IPS-20b (cell line): ENCODE data around the gene PNPLA1.

Source experiments
- H3K27ac ChIP-seq: one replicate; pipeline ENCODE4 v1.5.1; 2013; ENCODE audit warnings: low read length
- H3K27me3 ChIP-seq: 2 replicates; pipeline ENCODE4 v1.6.1; 2013; ENCODE audit warnings: mild to moderate bottlenecking, low read length, inconsistent platforms; ENCODE audit not compliant: insufficient read depth
- H3K36me3 ChIP-seq: 2 replicates; pipeline ENCODE4 v1.6.1; 2013; ENCODE audit warnings: low read depth, mild to moderate bottlenecking, inconsistent platforms, low read length, moderate library complexity; ENCODE audit not compliant: insufficient read depth
- H3K4me1 ChIP-seq: 2 replicates; pipeline ENCODE4 v1.6.1; 2013; ENCODE audit warnings: mild to moderate bottlenecking, control low read depth, inconsistent platforms, low read length, moderate library complexity; ENCODE audit not compliant: insufficient read depth
- H3K4me3 ChIP-seq: 2 replicates; pipeline ENCODE4 v1.5.1; 2013; ENCODE audit warnings: mild to moderate bottlenecking, low read length, inconsistent platforms
- H3K9ac ChIP-seq: 2 replicates; pipeline ENCODE4 v1.6.1; 2013; ENCODE audit warnings: low read depth, mild to moderate bottlenecking, inconsistent platforms, low read length, moderate library complexity
- H3K9me3 ChIP-seq: 2 replicates; pipeline ENCODE4 v1.6.1; 2013; ENCODE audit warnings: mild to moderate bottlenecking, low read depth, low read length, inconsistent platforms; ENCODE audit not compliant: insufficient read depth

The PNPLA1 gene

DNA sequence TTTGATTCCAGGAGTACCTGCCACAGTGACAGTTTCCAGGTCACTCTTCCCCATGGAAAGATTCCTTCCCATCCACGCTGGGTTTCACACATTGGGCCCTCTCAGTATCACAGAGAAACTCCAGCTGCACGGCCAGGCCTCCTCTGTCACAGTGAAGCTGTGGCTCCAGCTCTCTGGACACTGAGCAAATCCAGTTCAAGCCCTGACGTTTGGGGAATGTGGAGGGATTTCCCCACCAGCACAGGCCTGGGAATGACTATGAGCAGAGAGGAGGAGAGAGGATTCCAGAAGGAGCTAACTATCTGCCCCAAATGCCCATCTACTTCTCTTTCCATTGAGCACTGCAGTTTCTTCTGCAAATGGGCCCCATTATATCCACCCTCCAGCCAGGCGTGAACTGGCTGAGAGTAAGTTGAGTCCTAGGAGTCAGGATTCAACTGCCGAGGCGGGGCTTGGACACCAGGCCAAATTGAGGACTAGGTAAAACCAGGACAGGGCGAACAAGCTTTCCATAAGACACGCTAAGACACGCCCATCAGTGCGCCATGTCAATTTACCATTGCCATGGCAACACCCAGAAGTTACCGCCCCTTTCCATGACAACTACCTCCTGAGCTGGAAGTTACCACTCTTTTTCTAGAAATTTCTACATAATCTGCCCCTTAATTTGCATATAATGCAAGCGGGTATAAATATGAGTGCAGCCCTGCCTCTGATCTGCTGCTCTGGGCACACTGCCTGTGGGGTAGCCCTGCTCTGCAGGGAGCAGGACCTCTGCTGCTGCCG is 76.0 kb downstream of the PNPLA1 start:
- Histone ChIP-seq H3K4me1 (no peaks in the 10 kb centered on the region), H3K27me3 (peaks cover under 1% of the 10 kb centered on the region; the same call in 1 of the 2 replicates), H3K27ac (no peak overlapping the region), H3K4me3 (no peak overlapping the region), H3K9ac (no peak overlapping the region), H3K9me3 (no peaks in the 10 kb centered on the region), H3K36me3 (no peaks in the 10 kb centered on the region)

DNA sequence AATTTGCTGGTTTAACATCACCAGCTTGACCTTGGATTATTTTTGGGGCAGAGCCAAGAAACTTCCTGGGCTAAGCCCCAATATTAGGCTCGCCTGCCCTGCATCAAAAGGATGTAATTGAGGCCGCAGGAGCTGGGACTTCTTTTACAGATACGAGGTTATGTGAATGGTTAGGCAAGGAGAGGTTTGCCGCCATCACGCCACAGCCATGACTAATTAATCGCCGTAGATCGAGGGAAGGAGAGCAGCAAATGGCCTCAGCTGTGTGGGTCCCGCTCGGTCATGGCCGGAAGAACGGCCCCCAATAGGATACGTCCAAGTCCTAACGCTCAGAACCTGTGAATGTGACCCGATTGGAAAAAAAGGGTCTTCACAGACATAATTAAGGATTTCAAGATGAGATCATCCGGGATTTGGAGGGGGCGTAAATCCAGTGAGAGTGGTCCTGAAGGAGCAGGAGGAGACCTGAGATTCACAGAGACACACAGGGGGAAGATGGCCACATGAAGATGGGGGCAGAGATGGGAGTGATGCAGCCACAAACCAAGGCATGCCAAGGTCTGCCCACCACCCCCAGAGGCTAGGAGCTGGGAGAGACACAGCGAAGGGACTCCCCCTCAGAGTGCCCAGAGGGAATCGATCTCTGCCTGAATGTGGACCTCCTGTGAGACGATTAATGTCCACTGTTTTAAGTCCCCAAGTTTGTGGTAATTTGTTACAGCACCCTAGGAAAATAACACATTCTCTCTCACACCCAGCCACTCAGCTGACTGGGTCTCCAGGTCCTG is 76.8 kb downstream of the PNPLA1 start:
- no peak overlapping the region for H3K27ac ChIP-seq
- H3K9me3 ChIP-seq, result no peaks in the 10 kb centered on the region
- no peaks in the 10 kb centered on the region for H3K36me3 ChIP-seq
- H3K4me3 ChIP-seq, result no peak overlapping the region
- H3K4me1 ChIP-seq, result no peaks in the 10 kb centered on the region
- H3K9ac ChIP-seq, result no peak overlapping the region
- H3K27me3 ChIP-seq, result no peaks in the 10 kb centered on the region

DNA sequence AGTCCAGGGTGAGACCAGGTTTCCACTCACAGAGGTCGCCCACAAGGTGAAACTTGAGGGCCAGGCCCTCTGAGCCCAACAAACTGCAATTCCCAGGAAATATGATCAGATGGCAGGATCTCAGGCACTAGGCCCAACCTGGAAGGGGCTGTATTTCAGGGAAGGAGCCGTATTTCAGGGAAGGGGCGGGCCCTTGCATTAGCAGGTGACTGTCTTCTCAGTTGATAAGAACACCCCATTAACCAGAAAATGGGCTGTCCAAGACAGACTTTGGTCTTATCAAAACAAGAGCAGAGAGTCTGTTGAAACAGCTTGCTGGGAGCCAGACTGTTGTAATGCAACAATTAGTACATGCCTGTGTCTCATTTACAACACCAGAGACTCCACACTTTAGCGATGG is 77.8 kb downstream of the PNPLA1 start:
- Histone ChIP-seq H3K9me3 (no peaks in the 10 kb centered on the region), H3K4me3 (no peak overlapping the region), H3K9ac (no peak overlapping the region), H3K4me1 (no peaks in the 10 kb centered on the region), H3K36me3 (no peaks in the 10 kb centered on the region), H3K27ac (no peak overlapping the region), H3K27me3 (no peaks in the 10 kb centered on the region)

DNA sequence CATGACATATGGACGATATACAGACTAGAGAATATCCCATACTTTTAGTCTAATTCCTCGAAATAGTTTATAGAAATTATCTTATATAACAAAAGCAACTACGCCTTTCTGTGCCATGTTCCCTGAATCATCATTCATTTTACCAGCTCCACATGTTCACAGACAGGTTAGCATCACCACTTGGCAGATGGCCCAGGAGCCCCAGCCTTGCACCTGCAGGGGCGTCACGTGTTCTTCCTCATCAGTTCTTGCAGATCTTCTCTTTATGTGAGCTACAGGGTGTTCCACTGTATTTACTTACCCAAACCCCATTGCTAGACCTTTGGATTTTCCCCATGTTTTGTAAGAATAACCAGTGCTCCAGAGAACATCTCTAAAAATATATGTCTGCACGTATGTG is 79.4 kb downstream of the PNPLA1 start:
- Histone ChIP-seq H3K9ac (no peak overlapping the region), H3K27ac (no peak overlapping the region), H3K27me3 (no peaks in the 10 kb centered on the region), H3K4me3 (no peak overlapping the region), H3K9me3 (no peaks in the 10 kb centered on the region), H3K36me3 (no peaks in the 10 kb centered on the region), H3K4me1 (no peaks in the 10 kb centered on the region)

DNA sequence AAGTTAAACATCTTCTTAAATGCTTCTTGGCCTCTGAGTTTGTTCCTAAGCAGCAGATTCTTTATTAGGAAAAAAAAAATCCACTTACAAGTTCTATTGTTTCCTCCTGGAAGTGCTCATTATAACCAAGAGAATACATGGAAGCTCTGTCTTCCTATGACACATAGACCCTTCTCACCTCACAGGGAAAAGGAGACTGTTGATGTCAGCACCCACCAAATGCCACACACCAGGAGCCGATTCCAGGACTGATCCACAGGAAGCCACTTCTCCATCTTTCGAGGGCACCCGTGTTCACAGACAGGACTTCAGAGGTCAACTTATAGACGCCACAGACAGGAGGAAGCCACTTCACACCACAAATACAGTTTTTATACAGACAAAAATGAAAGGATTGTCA is 80.2 kb downstream of the PNPLA1 start:
- Histone ChIP-seq H3K9ac (no peak overlapping the region), H3K27ac (no peak overlapping the region), H3K4me3 (no peak overlapping the region), H3K36me3 (no peaks in the 10 kb centered on the region), H3K4me1 (no peaks in the 10 kb centered on the region), H3K9me3 (no peaks in the 10 kb centered on the region), H3K27me3 (no peaks in the 10 kb centered on the region)

DNA sequence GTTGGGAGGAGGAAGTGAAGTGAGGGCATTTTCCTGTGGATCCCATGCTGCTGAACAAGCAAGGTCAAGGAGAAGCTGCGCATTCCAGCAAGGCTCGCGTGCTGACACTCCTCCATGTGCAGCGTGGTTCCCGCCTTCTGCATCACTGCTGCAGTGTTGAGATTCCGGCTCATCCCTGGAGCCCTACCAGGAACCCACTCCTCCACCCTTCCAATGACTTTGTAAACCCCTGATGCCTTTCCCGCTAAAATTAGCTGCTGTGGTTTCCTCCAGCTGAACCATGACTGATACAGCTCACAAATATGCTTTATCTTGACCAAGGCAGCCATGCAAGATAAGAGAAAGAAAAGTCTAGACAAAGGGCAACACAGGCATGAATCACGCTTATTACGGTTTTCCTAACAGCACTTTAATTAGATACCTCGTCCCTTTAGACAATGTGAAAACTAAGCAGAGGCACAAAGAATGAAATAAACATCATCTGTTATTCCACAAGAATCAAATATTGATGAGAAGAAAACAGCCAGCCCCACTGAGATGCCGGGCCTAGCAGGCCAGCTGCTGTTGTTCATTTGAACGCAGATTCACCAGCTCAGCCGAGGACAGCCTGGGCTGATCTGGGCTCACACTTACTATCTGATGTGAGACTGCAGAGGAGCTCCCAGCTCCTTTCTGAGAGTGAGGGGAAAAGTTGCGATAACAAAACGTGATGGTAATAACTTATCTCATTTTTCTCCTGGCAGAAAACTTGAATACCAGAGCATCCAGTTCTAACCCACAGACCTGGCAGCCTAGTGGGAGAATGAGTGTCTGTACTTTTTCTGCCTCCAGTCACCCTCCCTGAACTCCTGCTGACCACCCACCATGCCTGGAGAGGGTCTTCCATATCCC is 81.1 kb downstream of the PNPLA1 start:
- Histone ChIP-seq H3K27ac (no peak overlapping the region), H3K36me3 (no peaks in the 10 kb centered on the region), H3K4me1 (no peaks in the 10 kb centered on the region), H3K27me3 (no peaks in the 10 kb centered on the region), H3K4me3 (no peak overlapping the region), H3K9me3 (no peaks in the 10 kb centered on the region), H3K9ac (no peak overlapping the region)

DNA sequence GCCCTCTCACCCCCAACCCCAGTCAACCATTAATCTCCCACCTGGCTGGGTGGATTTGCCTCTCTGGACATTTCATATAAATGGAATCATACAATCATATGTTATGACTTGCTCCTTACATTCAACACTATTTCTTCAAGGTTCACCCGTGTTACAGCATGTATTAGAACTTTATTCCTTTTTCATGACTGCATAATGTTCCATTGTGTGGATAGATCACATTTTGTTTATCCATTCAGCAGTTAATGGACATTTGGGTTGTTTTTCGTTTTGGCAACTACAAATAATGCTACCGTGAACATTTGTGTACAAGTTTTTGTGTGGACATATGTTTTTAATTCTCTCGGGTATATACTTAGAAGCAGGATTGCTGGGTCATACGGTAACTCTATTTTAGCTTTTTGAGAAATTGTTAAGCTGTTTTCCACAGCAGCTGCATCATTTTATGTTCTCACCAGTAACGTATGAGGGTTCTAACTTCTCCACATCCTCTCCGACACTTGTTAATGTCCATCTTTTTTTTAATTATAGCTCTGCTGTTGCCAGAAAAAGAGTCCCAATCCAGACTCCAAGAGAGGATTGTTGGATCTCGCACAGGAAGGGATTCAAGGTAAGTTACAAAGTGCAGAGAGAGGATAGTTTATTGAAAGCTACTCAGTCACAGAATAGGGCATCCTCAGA is 82.8 kb downstream of the PNPLA1 start:
- no peak overlapping the region for H3K9ac ChIP-seq
- no peak overlapping the region for H3K4me3 ChIP-seq
- no peaks in the 10 kb centered on the region for H3K4me1 ChIP-seq
- no peak overlapping the region for H3K27ac ChIP-seq
- H3K9me3 ChIP-seq, result no peaks in the 10 kb centered on the region
- no peaks in the 10 kb centered on the region for H3K36me3 ChIP-seq
- H3K27me3 ChIP-seq, result no peaks in the 10 kb centered on the region

DNA sequence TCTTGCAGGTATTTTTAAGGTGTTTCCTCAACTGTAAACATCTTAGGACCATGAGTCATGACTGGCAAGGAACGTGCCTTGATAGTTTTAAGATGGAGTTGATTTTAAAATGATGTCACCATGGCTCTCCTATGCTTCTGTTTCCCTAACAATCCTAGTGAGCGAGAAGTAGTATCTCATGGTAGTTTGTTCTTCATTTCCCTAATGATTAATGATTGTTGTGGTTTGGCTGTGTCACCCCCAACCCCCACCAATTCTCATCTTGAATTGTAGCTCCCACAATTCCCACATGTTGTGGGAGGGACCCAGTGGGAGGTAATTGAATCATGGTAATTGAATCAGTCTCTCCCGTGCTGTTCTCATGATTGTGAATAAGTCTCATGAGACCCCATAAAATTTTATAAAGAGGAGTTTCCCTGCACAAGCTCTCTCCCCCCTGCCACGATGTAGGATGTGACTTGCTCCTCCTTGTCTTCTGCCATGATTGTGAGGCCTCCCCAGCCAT is 83.6 kb downstream of the PNPLA1 start:
- H3K9me3 ChIP-seq, result no peaks in the 10 kb centered on the region
- H3K27me3 ChIP-seq, result no peaks in the 10 kb centered on the region
- no peaks in the 10 kb centered on the region for H3K4me1 ChIP-seq
- no peak overlapping the region for H3K9ac ChIP-seq
- no peaks in the 10 kb centered on the region for H3K36me3 ChIP-seq
- no peak overlapping the region for H3K27ac ChIP-seq
- H3K4me3 ChIP-seq, result no peak overlapping the region

DNA sequence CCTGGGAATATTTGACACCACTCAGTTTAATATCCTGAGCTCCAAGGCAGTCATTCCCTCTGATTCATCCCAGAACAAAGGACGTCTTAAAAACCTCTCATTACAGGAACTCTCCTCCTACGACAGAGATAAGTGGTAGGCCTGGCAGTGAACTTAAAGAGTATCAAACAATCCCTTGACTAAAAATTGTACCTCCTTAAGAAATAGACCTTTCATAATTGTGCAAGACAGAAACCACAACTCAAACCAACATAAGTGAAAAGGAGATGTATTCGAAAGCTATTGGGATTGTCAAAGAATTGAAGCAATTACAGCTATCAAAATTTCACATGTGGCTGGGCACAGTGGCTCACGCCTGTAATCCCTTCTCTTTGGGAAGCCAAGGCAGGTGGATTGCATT is 86.0 kb downstream of the PNPLA1 start:
- Histone ChIP-seq H3K9me3 (no peaks in the 10 kb centered on the region), H3K27me3 (no peaks in the 10 kb centered on the region), H3K4me3 (no peak overlapping the region), H3K4me1 (no peaks in the 10 kb centered on the region), H3K9ac (no peak overlapping the region), H3K27ac (no peak overlapping the region), H3K36me3 (no peaks in the 10 kb centered on the region)

DNA sequence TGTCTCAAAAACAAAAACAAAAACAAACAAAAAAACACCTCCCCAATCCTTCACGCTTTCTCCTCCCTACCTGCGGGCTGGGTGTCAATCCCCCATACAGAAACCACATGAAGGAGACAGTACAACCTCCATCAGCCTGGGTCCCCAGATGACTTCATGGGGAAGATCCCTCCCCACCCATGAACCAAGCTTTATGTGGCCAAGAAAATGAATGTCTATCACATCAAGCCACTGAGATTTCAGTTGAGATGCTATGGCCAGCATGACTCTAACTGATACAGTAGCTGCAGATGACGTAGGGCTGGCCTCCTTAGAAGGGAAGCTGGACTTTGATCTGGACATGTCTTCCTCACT is 88.0 kb downstream of the PNPLA1 start:
- no peak overlapping the region for H3K4me3 ChIP-seq
- H3K9me3 ChIP-seq, result no peaks in the 10 kb centered on the region
- H3K4me1 ChIP-seq, result no peaks in the 10 kb centered on the region
- no peaks in the 10 kb centered on the region for H3K36me3 ChIP-seq
- H3K9ac ChIP-seq, result no peak overlapping the region
- H3K27me3 ChIP-seq, result no peaks in the 10 kb centered on the region
- H3K27ac ChIP-seq, result no peak overlapping the region
